Stimulated activated CD4-positive, alpha-beta T cell treated with anti-CD3 and anti-CD28 coated beads, Interleukin-2, amount 100 ng/mL, for 24 hours (primary cell): ENCODE data around the gene KAZN.

ENCODE experiments used
- DNase-seq, 2 donors: peaks; one replicate each; pipeline ENCODE4 v3.0.0-alpha.2; 2020

Gene KAZN

DNA sequence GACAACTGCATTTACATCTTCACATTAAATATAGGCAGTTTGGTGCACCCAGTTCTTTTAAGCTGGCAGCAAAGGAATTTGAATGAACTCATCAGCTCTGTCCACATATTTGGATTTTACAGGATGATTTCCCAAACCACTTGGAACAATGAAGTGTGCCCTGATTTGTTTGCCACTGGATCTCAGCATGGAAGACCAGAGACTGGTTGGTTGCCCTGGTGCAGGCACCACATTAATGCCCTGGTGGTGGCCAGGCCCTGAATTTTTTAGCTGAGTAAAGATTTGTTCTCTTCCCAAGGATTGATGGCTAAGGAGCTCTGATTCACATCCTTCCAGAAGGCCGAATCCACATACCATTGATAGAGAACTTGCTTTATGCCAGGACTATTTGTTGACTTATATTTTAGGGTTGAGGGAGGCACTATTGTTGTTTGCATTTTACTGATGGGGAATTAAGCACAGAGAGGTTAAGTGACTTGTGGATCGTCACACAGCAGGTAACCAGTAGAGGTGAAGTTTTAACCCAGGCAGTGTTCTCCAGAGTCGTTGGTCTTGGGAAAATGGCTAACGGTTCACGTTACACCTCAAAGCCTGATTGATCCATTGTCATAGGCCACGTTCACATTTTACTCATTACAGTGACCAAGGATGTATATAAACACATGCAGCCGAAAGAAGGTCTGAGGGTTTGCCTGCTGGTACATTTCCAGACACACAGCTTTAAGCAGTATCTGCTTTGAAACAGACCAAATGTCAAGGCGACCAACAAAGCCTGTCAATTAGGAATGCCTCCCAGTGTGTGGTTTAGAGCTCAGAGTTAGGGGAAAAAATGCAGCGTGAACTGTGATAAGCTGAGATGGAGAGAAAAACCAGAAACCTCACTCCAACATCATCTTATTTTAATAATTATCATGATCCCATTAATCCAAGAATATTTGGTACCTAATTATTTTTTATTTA is 50.7 kb downstream of the KAZN start:
- no peak for DNase-seq

DNA sequence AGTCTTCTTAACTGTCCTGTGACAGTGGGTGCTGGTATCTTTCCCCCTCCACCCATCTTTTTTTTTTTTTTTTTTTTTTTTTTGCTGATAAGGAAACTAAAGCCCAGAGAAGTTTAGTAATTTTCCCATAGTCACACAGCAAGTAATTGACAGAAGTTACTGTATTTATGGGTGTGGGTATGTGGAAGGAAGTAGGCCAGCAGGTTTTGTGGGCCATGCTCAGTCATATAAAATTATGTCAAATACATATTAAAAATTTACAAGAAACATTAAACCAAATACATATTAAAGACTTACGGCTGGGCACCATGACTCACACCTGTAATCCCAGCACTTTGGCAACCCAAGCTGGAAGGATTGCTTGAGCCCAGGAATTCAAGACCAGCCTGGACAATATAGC is 51.5 kb downstream of the KAZN start:
- no peak for DNase-seq

DNA sequence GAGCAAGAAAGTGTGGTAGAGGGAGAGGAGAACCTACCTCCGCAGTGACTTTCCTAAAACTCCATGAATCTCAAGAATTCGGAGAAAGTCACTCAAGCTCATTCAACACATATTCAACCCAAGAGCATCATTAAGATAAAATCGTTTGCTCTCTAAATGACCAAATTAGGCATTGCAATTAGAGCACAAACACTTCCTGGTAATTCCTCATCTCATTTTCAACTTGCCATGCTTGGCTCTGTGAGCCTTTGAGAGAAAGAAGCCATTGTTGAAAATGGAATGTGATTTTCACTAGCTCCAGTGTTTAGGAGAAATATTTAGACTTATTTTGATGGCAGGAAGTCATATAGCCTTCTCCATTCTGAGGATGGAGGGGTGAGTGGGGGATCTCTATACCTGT is 52.5 kb downstream of the KAZN start:
- DNase-seq: no peak

DNA sequence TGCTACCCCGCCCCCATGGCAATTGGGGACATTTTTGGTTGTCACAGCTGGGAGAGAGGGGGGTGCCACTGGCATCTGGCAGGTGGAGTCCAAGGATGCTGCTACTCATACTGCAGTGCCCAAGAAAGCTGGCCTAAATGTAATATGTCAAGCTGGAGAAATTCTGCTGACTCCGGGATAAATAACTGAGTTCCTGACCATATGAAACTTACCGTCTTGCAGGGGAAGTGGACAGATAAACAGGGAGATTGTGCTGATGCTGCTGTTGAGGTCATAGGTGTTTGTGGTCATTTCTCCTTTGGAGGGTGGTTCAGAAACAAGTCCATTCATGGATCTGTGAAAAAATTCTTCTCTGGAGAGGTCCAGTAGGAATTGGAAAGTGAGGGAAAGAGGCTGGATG is 54.4 kb downstream of the KAZN start:
- no peak for DNase-seq

DNA sequence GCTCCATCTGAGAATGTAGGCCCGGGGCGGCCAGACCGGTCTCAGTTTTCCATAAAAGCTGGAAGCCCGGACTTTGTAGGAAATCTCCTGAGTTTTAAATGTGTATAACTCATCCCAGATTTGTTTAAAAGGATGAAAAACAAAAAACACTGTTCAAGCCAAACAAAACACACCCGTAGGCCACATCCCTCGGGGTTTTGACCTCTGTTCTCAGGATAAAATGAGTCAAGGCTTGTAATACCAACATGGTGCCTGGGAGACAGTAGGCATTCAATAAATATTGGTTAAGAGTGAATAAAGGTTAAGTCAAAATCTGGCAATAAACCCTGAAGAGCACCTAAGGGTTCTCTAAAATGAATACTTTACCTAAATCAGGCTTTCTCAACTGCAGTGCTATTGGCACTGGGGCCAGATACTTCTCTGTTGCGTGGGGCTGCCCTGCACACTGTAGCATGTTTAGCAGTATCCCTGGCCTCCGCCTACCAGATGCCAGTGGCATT is 55.0 kb downstream of the KAZN start:
- no peak for DNase-seq

DNA sequence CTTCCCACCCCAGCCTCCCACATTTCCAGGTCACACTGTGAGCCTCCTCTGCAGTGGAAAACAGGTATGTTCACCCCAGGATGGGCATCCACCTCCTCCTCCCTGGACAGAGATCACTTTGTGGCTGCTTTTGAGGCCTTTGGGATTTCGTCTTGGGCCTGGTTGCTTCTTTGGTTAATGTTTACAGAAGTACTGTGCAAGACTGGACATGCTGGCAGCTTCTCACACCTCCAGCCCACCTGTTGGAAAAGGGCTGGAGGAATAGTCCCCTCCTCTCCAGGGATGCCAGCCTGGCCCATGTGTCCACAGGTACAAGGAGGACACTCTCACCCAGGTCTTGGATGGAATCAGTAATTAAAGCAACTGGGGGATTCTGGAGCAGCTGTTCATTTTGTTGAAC is 56.1 kb downstream of the KAZN start:
- DNase-seq: no peak

DNA sequence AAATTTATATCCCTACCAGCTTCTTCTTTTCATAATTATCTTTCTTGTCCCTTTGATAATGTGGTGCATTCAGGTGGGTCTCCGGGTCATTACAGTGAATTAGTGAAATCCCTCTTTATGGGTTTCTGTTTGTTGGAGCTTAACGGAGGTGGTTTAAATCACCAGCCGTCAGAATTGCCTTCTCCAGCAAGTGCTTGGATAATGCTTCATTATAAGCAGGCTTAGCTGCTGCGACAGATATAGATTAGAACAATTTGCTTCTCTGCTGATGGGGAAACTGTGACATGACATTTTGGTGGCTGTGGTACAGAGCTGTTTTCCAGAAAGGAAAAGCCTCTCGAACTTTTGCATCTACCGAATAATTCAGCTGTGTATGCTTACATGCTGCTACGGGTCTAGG is 56.9 kb downstream of the KAZN start:
- no peak for DNase-seq

DNA sequence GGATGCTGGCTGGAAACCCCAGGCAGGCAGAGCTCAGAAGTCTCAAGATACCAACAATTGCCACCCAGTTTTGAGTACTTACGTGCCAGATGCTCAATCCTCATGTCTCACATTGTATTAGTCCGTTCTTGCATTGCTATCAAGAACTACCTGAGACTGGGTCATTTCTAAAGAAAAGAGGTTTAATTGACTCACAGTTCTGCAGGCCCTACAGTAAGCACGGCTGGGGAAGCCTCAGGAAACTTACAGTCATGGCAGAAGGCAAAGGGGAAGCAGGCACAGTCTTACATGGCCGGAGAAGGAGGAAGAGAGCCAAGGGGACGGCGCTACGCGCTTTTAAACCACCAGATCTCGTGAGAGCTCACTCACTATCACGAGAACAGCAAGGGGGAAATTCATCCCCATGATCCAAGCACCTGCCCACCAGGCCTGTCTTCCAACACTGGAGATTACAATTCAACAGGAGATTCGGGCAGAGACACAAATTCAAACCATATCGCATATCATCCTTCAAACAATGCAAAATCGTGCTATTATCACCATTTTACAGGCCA is 58.0 kb downstream of the KAZN start:
- DNase-seq: no peak

DNA sequence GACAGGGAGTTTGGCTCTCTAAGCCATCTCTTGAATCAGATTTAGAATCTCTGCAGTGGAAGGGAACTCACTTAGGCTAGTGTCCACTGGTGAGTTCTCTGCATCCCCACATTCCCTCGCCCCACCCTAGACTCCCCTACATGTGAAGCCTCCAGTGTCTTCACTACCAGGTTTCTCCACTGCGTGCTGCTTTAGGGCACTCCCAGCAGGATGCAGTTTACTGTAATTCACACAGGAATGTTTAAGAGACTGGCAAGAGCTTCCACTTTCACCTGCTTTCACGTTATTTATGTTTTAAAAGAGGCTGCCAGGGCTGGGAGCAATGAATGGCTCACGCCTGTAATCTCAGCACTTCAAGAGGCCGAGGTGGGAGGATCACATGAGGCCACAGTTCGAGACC is 60.2 kb downstream of the KAZN start:
- DNase-seq: no peak

DNA sequence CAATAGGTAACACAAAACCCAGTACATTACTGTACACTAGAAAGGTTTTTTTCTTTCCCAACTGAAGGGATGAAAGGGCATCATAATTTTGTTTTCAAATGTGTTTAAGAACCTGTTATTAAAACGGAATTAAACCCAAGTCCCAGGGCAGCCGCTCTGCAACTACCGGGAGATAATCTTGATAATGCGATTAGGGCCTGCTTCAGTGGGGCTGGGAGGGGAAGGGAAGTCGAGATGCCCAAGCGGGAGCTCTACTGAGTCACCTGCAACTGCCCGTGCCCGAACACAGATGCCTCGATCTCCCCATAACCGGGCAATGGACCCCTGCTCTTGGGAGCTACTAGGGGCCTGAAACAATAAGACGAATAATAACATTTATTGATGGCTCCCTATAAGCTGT is 61.4 kb downstream of the KAZN start:
- no peak for DNase-seq

DNA sequence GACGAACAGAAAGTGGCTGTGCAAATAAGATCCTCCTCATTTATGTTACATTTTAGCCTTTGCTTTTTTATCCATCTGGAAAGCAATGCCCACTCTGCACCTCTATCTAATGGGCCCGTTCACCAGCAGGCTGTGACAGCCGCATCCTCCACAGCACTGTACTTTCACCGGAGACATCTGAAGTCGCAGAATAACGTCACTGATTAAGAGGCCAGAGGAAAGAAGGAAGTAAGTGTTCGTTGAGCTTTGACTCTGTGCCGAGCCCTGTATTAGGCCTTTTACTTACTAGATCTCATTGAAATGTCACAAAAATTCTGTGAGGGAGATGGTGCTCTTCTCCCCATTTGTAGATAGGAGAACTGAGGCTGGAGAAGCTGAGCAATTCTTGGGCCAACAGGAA is 62.3 kb downstream of the KAZN start:
- DNase-seq: no peak

DNA sequence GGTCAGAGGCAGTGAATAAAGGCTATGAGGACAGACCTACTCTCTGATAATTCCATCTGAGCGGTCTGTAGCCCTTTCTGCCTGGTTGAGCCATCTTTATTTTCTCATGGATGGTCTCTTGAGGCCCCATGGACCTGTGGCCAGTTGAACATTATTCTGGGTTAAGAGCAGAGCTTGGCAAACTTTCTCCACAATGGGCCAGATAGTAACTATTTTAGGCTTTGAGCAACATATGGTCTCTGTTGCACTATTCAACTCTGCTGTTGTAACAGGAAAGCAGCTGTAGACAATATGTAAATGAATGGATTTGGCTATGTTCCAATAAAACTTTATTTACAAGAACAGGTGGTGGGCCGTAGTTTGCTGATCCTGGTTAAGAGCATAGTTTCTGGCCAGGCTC is 62.7 kb downstream of the KAZN start:
- DNase-seq: no peak

DNA sequence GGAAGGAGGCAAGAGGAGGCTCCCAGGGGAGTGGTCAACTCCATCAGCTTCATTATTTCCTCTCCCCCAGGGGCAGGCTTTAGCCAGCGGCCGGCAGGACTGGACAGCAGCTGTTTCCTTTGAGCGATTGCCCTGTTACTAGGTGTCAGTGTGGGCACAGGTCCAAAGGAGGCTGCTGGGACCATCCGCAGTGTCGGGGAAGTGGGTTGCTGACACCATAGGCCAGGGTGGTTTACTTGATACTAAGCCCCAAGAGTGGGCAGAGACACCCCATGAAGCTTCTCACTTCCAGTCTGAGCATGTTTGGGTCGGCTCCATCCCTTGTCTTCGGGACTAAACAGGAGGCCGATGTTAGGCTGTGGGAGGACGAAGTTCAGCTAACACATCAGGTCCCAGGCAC is 63.6 kb downstream of the KAZN start:
- no peak for DNase-seq

DNA sequence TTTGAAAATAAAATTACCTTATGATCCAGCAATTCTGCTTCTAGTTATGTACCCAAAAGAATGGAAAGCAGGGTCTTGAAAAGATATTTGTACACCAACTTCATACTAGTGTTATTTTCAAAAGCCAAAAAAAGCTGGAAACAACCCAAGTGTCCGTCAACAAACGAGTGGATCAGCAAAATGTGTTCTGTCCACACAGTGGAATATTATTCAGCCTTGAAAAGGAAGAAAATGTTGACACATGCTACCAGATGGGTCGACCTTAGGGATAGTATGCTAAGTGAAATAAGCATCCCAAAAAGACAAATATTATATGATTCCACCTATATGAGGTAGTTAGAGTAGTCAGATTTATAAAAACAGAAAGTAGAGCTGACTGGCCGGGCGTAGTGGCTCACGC is 65.3 kb downstream of the KAZN start:
- DNase-seq: no peak

DNA sequence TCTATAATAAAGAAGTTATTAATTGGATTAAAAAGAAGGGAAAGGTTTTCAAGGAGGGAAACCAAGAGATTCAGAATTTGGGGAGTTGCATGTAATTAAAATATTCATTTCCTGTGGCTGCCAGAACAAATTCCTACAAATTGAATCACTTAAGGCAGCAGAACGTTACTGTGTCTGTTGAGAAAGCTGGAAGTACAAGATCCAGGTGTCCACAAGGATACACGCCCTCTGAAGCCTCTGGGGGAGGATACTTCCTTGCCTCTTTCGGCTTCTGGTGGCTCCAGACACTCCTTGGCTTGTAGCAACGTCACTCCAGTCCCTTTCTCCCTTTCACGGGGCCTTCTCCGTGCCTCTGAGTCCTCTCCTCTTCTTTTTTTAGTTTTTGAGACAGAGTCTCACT is 67.9 kb downstream of the KAZN start:
- DNase-seq: no peak

DNA sequence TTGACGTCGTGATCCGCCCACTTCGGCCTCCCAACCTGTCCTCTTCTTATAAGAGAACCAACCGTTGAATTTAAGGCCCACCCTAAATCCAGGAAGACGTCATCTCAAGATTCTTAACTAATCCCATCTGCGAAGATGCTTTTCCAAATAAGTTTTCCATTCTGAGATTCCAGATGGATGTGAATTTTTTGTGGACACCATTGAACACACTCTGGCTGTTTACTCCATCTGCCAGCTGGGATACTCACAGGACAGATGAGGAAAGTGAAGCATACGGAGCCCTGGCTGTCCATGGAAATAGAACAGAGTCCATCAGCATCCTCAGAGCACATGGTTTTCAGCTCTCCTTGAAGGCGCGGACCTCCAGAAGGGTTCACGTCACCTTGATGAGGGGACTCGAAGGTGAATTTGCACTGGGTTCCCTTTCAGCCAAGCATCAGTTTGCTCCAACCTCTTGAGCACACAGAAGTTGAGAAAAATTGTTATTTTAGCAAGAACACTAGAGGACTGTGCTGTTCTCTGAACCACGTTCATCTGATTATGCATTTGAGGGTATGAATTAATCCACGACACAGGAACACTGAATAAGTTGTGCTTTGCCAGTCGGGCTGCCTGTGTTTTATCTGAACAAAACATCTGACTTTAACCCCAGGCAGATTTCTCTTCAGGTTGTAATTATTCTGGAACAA is 68.6 kb downstream of the KAZN start:
- DNase-seq: no peak

DNA sequence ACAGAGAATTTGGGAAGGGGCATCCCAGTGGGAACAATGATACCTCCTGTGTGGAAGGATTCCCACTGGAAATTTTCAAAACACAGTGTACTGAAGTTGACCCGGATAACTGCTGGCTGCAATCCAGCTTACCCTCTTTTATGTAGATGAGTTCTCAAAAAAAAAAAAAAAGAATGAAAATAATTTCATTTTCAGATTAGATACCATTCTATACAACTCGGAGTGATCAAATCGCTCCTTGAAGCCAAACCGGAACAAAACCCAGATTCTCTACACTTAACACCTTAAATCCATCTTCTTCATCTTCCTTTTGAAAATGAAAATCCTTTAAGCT is 69.1 kb downstream of the KAZN start:
- no peak for DNase-seq

DNA sequence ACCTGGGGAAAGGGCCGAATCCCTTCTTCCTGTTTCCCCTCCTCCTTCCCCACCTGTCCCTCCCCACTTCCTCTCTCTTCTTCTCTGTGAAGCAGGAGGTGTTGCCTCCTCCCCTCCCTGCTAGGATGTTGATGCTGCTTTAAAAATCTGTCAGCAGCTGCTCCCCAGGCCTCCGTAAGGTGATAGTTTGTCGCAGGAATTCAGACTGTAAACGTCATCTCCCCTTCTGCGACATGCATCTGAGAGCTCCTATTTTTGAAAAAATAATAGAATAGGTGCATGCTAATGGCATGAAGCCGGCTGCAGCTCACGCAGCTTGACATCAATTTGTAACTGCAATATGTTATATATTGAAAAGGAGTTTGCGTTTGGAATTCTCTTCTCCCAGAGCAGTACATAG is 70.1 kb downstream of the KAZN start:
- DNase-seq: no peak

DNA sequence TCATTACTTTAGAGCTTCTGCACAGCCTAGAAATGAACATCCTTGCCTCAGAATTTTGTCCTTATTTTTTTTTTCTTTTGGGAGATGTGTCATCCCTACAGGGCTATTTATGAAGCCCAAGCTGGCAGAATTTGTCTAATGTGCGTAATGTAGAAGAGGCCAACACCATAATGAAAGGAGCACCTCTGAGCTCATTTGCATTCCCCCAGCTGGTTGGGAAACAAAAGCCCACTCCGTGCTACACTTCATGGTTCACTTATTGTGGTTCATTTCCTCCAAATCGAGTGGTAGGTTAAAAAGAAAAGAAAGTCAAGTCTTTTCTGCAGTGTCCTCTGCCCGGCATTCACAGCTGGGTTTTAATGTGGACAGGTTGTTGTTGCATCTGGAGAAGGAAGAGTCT is 73.5 kb downstream of the KAZN start:
- no peak for DNase-seq

DNA sequence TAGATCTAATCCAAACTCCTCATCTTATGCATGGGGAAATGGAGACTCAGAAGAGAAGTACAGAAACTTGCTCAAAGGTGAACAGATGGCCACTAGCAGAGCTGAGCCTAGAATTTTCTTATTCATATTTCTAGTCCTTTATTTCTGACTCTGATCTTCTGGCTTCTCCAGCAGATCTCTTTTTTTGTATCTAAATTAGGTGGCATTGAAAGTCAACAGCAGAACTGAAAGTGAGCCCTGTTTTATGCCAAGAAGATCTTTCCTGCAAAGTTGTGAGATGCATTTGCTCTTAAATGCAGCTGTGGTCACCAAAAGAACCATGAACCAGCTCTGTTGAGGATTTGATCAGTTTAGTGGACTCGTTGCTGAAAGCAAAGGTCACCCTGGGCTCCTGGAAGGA is 75.5 kb downstream of the KAZN start:
- no peak for DNase-seq

DNA sequence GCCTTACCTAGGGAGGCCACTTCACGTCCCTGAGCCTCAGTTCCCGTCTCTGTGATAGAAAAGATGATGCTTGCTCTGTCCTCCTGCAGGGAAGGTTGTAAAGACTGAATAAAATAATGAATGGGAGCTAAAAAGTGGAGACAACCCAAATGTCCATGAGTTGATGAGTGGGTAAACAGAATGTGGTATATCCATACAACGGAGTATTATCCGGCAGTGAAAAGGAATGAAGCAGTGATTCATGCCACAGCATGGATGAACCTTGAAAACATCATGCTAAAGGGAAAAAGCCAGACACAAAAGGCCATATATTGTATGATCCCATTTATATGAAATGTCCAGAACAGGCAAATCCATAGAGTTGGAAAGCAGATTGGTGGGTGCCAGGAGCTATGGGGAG is 77.9 kb downstream of the KAZN start:
- no peak for DNase-seq

DNA sequence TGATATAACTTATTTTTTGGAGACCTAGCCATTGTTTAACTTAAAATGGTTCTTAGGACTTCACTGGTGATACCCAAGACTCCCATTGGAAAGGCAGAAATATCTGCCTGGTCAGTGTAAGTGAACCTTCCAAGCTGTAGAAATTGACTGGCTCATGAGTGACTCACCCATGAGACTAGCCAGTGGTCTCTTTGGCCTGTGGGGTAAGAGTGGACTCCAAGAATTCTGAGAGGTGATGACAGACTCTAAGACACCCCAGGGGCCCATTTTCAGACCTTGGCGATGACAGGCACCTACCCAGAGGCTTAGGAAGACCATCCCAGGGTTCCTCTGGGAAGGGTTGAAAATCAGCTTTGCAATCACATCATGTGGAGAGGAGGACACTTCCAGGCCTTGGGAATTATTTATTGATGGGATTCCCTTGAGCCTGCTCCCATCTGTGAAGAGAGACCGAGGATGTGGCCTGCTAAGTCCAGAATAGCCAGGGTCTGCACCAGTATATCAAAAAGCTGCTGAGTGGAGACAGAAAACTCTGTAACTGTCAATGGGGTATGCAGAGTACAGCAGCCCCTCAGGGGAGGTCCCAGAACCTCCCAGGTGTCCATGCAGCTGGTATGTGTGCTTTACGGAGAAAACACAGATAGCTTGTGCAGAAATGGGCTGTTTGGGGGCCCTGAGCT is 78.9 kb downstream of the KAZN start:
- DNase-seq: no peak

DNA sequence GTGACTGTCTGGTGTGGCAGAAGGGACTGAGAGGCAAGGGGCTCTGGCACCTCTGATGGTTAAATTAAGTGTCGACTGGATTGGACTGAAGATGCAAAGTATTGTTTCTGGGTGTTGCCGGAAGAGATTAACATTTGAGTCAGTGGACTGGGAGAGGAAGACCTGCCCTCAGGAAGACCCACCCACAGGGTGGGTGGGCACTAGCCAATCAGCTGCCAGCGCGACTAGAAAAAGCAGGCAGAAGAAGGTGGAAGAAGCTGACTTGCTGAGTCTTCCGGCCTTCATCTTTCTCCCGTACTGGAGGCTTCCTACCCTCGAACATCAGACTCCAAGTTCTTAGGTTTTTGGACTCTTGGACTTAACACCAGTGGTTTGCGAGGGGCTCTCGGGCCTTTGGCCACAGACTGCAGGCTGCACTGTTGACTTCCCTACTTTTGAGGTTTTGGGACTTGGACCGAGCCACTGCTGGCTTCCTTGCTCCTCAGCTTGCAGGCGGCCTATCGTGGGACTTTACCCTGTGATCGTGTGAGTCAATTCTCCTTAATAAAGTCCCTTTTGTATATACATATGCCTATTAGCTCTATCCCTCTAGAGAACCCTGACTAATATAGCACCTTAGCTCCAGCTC is 79.6 kb downstream of the KAZN start:
- no peak for DNase-seq
